ENCODE data around the gene MTF1. TPM values are rescaled to one million over a fixed set of nuclear protein-coding genes. Genes with fewer than 3 reads are reported as not detected.

MTF1 gene
- total RNA-seq, 1 donor from 2014 or later: 5.2 TPM

GRCh38 chr1:37851782-37852210, 7.6 kb downstream of the MTF1 start:
- Histone ChIP-seq H3K4me3 (ENCODE audit: low read depth, low read length) (no peak overlapping the region), H3K27me3 (ENCODE audit: control insufficient read depth, insufficient read depth, low read length) (no peaks in the 10 kb centered on the region), H3K36me3 (ENCODE audit: control insufficient read depth, insufficient read depth, low read length) (peaks cover 1% of the 10 kb centered on the region)
- no peak for DNase-seq (ENCODE audit: low read depth)
- TF ChIP-seq CTCF (IDR thresholded peaks at IDR 0.05; ENCODE audit: insufficient read depth, low read length, poor library complexity, severe bottlenecking): no peak

- DNase-seq (ENCODE audit: low read depth): no peak
- Histone ChIP-seq H3K4me3 (ENCODE audit: low read depth, low read length) (no peak overlapping the region), H3K36me3 (ENCODE audit: control insufficient read depth, insufficient read depth, low read length) (peaks cover 1% of the 10 kb centered on the region), H3K27me3 (ENCODE audit: control insufficient read depth, insufficient read depth, low read length) (no peaks in the 10 kb centered on the region)
- no peak for TF ChIP-seq CTCF (IDR thresholded peaks at IDR 0.05; ENCODE audit: insufficient read depth, low read length, poor library complexity, severe bottlenecking)
Observed at GRCh38 chr1:37851262-37851661, 8.1 kb downstream of the MTF1 start.

GRCh38 chr1:37850352-37850955, 8.9 kb downstream of the MTF1 start:
- peaks cover 1% of the 10 kb centered on the region for H3K36me3 ChIP-seq (ENCODE audit: control insufficient read depth, insufficient read depth, low read length)
- DNase-seq (ENCODE audit: low read depth): no peak

GRCh38 chr1:37849480-37849879, 9.9 kb downstream of the MTF1 start:
- Histone ChIP-seq H3K36me3 (ENCODE audit: control insufficient read depth, insufficient read depth, low read length) (peaks cover 1% of the 10 kb centered on the region), H3K4me3 (ENCODE audit: low read depth, low read length) (no peak overlapping the region), H3K27me3 (ENCODE audit: control insufficient read depth, insufficient read depth, low read length) (no peaks in the 10 kb centered on the region)
- no peak for TF ChIP-seq CTCF (IDR thresholded peaks at IDR 0.05; ENCODE audit: insufficient read depth, low read length, poor library complexity, severe bottlenecking)
- no peak for DNase-seq (ENCODE audit: low read depth)

More at GRCh38 chr1:37850352-37850955, 8.9 kb downstream of the MTF1 start:
- no peaks in the 10 kb centered on the region for H3K27me3 ChIP-seq (ENCODE audit: control insufficient read depth, insufficient read depth, low read length)
- no peak overlapping the region for H3K4me3 ChIP-seq (ENCODE audit: low read depth, low read length)
- no peak for TF ChIP-seq CTCF (IDR thresholded peaks at IDR 0.05; ENCODE audit: insufficient read depth, low read length, poor library complexity, severe bottlenecking)

GRCh38 chr1:37846647-37847339, 12.6 kb downstream of the MTF1 start:
- Histone ChIP-seq H3K4me3 (ENCODE audit: low read depth, low read length) (no peak overlapping the region), H3K36me3 (ENCODE audit: control insufficient read depth, insufficient read depth, low read length) (peaks cover under 1% of the 10 kb centered on the region), H3K27me3 (ENCODE audit: control insufficient read depth, insufficient read depth, low read length) (no peaks in the 10 kb centered on the region)
- DNase-seq (ENCODE audit: low read depth): no peak
- no peak for TF ChIP-seq CTCF (IDR thresholded peaks at IDR 0.05; ENCODE audit: insufficient read depth, low read length, poor library complexity, severe bottlenecking)

All from kidney epithelial cell (primary cell).